Activated CD4-positive, alpha-beta T cell treated with anti-CD3 and anti-CD28 coated beads, Interleukin-2, amount 50 U/mL, for 24 hours (primary cell): ENCODE results near the gene C1QTNF6.

Source experiments
- DNase-seq, 2 donors: peaks; one replicate each; pipeline ENCODE4 v3.0.0-alpha.2; 2020; ENCODE audit warnings: low read depth in 1 of 2, low spot score in 1 of 2

C1QTNF6 gene

GRCh38 chr22:37146051-37146385 lies 42.0 kb downstream of the C1QTNF6 start:
- DNase-seq: no peak

GRCh38 chr22:37145180-37146050 lies 42.6 kb downstream of the C1QTNF6 start:
- no peak for DNase-seq

GRCh38 chr22:37144180-37144554 lies 43.9 kb downstream of the C1QTNF6 start:
- DNase-seq: no peak

- DNase-seq: no peak
These were observed 46.1 kb downstream of the C1QTNF6 start for GRCh38 chr22:37141971-37142370.

- DNase-seq: no peak
These were observed 46.6 kb downstream of the C1QTNF6 start for GRCh38 chr22:37141476-37141875.

- DNase-seq: no peak
These were observed 47.2 kb downstream of the C1QTNF6 start for GRCh38 chr22:37140686-37141323.

GRCh38 chr22:37139762-37140161 lies 48.3 kb downstream of the C1QTNF6 start:
- no peak for DNase-seq

GRCh38 chr22:37138849-37139561 lies 49.0 kb downstream of the C1QTNF6 start:
- no peak for DNase-seq

- DNase-seq: no peak
These were observed 50.0 kb downstream of the C1QTNF6 start for GRCh38 chr22:37137903-37138665.

- no peak for DNase-seq
These were observed 50.9 kb downstream of the C1QTNF6 start for GRCh38 chr22:37137131-37137530.

GRCh38 chr22:37135023-37135422 lies 53.0 kb downstream of the C1QTNF6 start:
- no peak for DNase-seq

GRCh38 chr22:37133304-37134018 lies 54.6 kb downstream of the C1QTNF6 start:
- no peak for DNase-seq

GRCh38 chr22:37132773-37133172 lies 55.3 kb downstream of the C1QTNF6 start:
- DNase-seq: no peak
